ENCODE data around the gene CSPG4.

Gene CSPG4

DNA sequence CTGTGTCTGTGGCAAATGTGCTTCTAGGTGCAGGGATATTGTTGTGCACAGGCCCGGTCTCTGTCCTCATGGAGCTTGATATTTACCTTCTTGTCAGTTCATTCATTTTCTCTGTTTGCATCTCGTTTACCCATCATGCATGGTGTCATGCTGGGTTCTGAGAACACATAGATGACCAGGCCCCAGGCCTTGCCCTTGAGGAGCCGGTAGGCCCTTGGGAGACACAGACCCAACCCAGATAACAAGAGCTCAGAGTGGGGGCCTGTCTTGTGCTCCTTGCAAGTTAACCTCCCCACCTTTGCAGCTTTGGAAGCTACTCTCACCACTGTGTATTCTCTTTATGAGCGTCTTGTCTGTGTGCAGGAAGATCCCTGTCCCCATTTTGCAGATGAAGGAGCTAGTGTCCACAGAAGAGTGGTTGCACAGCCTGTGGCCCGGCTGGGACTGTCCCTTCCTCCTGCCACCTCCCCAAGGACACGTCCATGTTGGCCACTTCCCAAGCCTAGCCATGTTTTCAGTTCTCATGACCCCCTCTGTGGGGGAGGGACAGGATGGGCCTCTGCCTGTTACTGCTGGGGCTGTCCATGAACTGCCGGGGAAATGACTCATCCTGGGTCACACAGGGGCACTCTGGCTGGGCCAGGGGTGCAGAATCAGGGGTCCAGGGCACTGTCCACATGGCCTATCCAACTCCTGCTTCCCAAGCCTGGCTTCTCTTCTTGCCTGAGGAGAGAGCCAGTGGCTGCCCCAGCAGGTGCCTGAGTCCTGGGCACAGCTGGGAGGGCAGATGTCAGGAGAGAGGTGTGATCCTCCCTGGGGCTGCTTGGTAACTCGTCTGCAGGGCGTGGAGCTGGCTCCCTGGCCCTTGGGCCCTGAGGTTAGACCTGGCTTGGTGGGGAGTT is 61.5 kb downstream of the CSPG4 start:
- no peaks in the 10 kb centered on the region for H3K27me3 ChIP-seq (ENCODE audit: insufficient read depth, poor library complexity, severe bottlenecking)
- no peak overlapping the region for H3K4me3 ChIP-seq (replicated peaks; ENCODE audit: insufficient read depth, low read length)
- H3K27ac ChIP-seq (replicated peaks) = no peak overlapping the region; the same call in 1 of the 2 replicates
- TF ChIP-seq, protein P1, sequence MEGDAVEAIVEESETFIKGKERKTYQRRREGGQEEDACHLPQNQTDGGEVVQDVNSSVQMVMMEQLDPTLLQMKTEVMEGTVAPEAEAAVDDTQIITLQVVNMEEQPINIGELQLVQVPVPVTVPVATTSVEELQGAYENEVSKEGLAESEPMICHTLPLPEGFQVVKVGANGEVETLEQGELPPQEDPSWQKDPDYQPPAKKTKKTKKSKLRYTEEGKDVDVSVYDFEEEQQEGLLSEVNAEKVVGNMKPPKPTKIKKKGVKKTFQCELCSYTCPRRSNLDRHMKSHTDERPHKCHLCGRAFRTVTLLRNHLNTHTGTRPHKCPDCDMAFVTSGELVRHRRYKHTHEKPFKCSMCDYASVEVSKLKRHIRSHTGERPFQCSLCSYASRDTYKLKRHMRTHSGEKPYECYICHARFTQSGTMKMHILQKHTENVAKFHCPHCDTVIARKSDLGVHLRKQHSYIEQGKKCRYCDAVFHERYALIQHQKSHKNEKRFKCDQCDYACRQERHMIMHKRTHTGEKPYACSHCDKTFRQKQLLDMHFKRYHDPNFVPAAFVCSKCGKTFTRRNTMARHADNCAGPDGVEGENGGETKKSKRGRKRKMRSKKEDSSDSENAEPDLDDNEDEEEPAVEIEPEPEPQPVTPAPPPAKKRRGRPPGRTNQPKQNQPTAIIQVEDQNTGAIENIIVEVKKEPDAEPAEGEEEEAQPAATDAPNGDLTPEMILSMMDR (IDR thresholded peaks at IDR 0.05; ENCODE audit: insufficient read depth, low read length) = no peak
- TF ChIP-seq GABPA (IDR thresholded peaks at IDR 0.05; ENCODE audit: low read depth) (no peak), SPI1 (IDR thresholded peaks at IDR 0.05; ENCODE audit: borderline replicate concordance, low read depth) (no peak), POLR2AphosphoS5 (IDR thresholded peaks at IDR 0.05; ENCODE audit: low read depth) (no peak)
- TF ChIP-seq, protein P2, sequence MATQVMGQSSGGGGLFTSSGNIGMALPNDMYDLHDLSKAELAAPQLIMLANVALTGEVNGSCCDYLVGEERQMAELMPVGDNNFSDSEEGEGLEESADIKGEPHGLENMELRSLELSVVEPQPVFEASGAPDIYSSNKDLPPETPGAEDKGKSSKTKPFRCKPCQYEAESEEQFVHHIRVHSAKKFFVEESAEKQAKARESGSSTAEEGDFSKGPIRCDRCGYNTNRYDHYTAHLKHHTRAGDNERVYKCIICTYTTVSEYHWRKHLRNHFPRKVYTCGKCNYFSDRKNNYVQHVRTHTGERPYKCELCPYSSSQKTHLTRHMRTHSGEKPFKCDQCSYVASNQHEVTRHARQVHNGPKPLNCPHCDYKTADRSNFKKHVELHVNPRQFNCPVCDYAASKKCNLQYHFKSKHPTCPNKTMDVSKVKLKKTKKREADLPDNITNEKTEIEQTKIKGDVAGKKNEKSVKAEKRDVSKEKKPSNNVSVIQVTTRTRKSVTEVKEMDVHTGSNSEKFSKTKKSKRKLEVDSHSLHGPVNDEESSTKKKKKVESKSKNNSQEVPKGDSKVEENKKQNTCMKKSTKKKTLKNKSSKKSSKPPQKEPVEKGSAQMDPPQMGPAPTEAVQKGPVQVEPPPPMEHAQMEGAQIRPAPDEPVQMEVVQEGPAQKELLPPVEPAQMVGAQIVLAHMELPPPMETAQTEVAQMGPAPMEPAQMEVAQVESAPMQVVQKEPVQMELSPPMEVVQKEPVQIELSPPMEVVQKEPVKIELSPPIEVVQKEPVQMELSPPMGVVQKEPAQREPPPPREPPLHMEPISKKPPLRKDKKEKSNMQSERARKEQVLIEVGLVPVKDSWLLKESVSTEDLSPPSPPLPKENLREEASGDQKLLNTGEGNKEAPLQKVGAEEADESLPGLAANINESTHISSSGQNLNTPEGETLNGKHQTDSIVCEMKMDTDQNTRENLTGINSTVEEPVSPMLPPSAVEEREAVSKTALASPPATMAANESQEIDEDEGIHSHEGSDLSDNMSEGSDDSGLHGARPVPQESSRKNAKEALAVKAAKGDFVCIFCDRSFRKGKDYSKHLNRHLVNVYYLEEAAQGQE (IDR thresholded peaks at IDR 0.05; ENCODE audit: insufficient replicate concordance, low read depth) = no peak
- DNase-seq (ENCODE audit: low read depth in 1 of 2, low spot score in 1 of 2) = no peak

DNA sequence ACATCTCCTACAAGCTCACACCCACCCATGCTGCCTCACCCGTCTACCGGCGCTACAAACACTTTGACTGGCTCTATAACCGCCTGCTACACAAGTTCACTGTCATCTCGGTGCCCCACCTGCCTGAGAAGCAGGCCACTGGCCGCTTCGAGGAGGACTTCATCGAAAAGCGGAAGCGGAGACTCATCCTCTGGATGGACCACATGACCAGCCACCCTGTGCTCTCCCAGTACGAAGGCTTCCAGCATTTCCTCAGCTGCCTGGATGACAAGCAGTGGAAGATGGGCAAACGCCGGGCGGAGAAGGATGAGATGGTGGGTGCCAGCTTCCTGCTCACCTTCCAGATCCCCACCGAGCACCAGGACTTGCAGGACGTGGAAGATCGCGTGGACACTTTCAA is 62.8 kb downstream of the CSPG4 start:
- DNase-seq (ENCODE audit: low read depth in 1 of 2, low spot score in 1 of 2) = no peak
- TF ChIP-seq GABPA (IDR thresholded peaks at IDR 0.05; ENCODE audit: low read depth) (no peak), SPI1 (IDR thresholded peaks at IDR 0.05; ENCODE audit: borderline replicate concordance, low read depth) (no peak), POLR2AphosphoS5 (IDR thresholded peaks at IDR 0.05; ENCODE audit: low read depth) (no peak)
- TF ChIP-seq, protein P1 (IDR thresholded peaks at IDR 0.05; ENCODE audit: insufficient read depth, low read length) = no peak
- TF ChIP-seq, protein P2 (IDR thresholded peaks at IDR 0.05; ENCODE audit: insufficient replicate concordance, low read depth) = no peak
- H3K27ac ChIP-seq (replicated peaks) = no peak overlapping the region
- no peaks in the 10 kb centered on the region for H3K27me3 ChIP-seq (ENCODE audit: insufficient read depth, poor library complexity, severe bottlenecking)
- no peak overlapping the region for H3K4me3 ChIP-seq (replicated peaks; ENCODE audit: insufficient read depth, low read length)

DNA sequence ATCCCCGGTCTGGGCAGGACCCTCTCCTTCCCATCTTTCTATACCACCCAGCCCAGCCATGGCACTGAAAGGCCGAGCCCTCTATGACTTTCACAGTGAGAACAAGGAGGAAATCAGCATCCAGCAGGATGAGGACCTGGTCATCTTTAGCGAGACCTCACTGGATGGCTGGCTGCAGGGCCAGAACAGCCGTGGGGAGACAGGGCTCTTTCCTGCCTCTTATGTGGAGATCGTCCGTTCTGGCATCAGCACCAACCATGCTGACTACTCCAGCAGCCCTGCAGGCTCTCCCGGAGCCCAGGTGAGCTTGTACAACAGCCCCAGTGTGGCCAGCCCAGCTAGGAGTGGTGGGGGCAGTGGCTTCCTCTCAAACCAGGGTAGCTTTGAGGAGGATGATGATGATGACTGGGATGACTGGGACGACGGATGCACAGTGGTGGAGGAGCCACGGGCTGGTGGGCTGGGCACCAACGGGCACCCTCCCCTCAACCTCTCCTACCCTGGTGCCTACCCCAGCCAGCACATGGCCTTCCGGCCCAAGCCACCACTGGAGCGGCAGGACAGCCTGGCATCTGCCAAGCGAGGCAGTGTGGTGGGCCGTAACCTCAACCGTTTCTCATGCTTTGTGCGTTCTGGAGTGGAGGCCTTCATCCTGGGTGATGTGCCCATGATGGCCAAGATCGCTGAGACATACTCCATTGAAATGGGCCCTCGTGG is 63.4 kb downstream of the CSPG4 start:
- Histone ChIP-seq H3K4me3 (replicated peaks; ENCODE audit: insufficient read depth, low read length) (no peak overlapping the region), H3K27me3 (ENCODE audit: insufficient read depth, poor library complexity, severe bottlenecking) (no peaks in the 10 kb centered on the region), H3K27ac (replicated peaks) (no peak overlapping the region)
- TF ChIP-seq SPI1 (IDR thresholded peaks at IDR 0.05; ENCODE audit: borderline replicate concordance, low read depth) (no peak), GABPA (IDR thresholded peaks at IDR 0.05; ENCODE audit: low read depth) (no peak), POLR2AphosphoS5 (IDR thresholded peaks at IDR 0.05; ENCODE audit: low read depth) (no peak)
- TF ChIP-seq, protein P1 (IDR thresholded peaks at IDR 0.05; ENCODE audit: insufficient read depth, low read length) = no peak
- TF ChIP-seq, protein P2 (IDR thresholded peaks at IDR 0.05; ENCODE audit: insufficient replicate concordance, low read depth) = no peak
- DNase-seq (ENCODE audit: low read depth in 1 of 2, low spot score in 1 of 2) = no peak
